Measurements from ENCODE around the gene ICAM4. TPM values are rescaled to one million over a fixed set of nuclear protein-coding genes. Genes with fewer than 3 reads are reported as not detected.
A peak's percentile ranks its signal among the peaks of the same experiment; 100 is the strongest.

The ICAM4 gene
- total RNA-seq, 2 experiments from 2014 or later, result 0.52 to 0.70 TPM

- ATAC-seq (ENCODE audit: poor library complexity) (no peak), DNase-seq (peak in 1 of 14 experiments; percentile 10)
- H3K4me1 ChIP-seq (ENCODE audit: insufficient read depth, low read length), result no peaks in the 10 kb centered on the region
- no peak overlapping the region for H3K27ac ChIP-seq (ENCODE audit: low read depth in 1 of 2, low read length in 2 of 2)
- no peaks in the 10 kb centered on the region for H3K9me3 ChIP-seq (ENCODE audit: control insufficient read depth in 1 of 2, insufficient read depth in 1 of 2, low read length in 2 of 2)
- Mint-ChIP-seq H3K27me3 (no peaks in the 10 kb centered on the region), H3K27ac (no peak overlapping the region), H3K4me3 (no peak overlapping the region), H3K36me3 (ENCODE audit: low read depth) (peaks cover 30% of the 10 kb centered on the region), H3K9me3 (no peaks in the 10 kb centered on the region), H3K4me1 (ENCODE audit: low read depth) (peaks cover 4% of the 10 kb centered on the region)
- TF ChIP-seq CTCF (IDR thresholded peaks at IDR 0.05), result no peak
- H3K27me3 ChIP-seq (ENCODE audit: control insufficient read depth in 1 of 2, insufficient read depth in 2 of 2, low read length in 2 of 2), result no peaks in the 10 kb centered on the region
- no peak overlapping the region for H3K4me3 ChIP-seq (ENCODE audit: low read length)
- intact Hi-C loops (cut with DNase I, micrococcal nuclease), result no loop called here
- peaks cover 22% of the 10 kb centered on the region for H3K36me3 ChIP-seq (ENCODE audit: insufficient read depth, low read length)
- POLR2A ChIA-PET, result no interaction called here
- CTCF ChIA-PET, result interaction anchor here (0.9 to 1.0 kb wide), 3 partner anchors 9 to 111 kb away, joined by 3 to 4 read pairs (median 3); no protein-coding TSS in a partner anchor
These were observed 8.8 kb upstream of the ICAM4 start for GRCh38 chr19:10277795-10278589.

- H3K4me3 Mint-ChIP-seq, result no peak overlapping the region
These were observed 7.8 kb upstream of the ICAM4 start for GRCh38 chr19:10278935-10279334.

More at GRCh38 chr19:10278935-10279334, 7.8 kb upstream of the ICAM4 start:
- Histone ChIP-seq H3K4me1 (ENCODE audit: insufficient read depth, low read length) (no peaks in the 10 kb centered on the region), H3K27me3 (ENCODE audit: control insufficient read depth in 1 of 2, insufficient read depth in 2 of 2, low read length in 2 of 2) (no peaks in the 10 kb centered on the region), H3K27ac (ENCODE audit: low read depth in 1 of 2, low read length in 2 of 2) (no peak overlapping the region), H3K4me3 (ENCODE audit: low read length) (no peak overlapping the region), H3K36me3 (ENCODE audit: insufficient read depth, low read length) (peaks cover 30% of the 10 kb centered on the region), H3K9me3 (ENCODE audit: control insufficient read depth in 1 of 2, insufficient read depth in 1 of 2, low read length in 2 of 2) (no peaks in the 10 kb centered on the region)
- peaks cover 32% of the 10 kb centered on the region for H3K36me3 Mint-ChIP-seq (ENCODE audit: low read depth)
- TF ChIP-seq CTCF (IDR thresholded peaks at IDR 0.05), result no peak
- peak in 1 of 14 experiments; percentile 3 for DNase-seq
- H3K27ac Mint-ChIP-seq, result no peak overlapping the region
- H3K9me3 Mint-ChIP-seq, result no peaks in the 10 kb centered on the region
- H3K27me3 Mint-ChIP-seq, result no peaks in the 10 kb centered on the region
- peaks cover 3% of the 10 kb centered on the region for H3K4me1 Mint-ChIP-seq (ENCODE audit: low read depth)
- no peak for ATAC-seq (ENCODE audit: poor library complexity)
- CTCF ChIA-PET, result interaction anchor here (1.0 to 2.3 kb wide), 2 partner anchors 9 to 12 kb away, joined by 3 to 5 read pairs; partner anchors contain the start of gene ICAM1
- intact Hi-C loops (cut with DNase I, micrococcal nuclease), result no loop called here
- POLR2A ChIA-PET, result no interaction called here

Data from CD4-positive, alpha-beta T cell (primary cell).